ENCODE results near the gene CAMTA1.

The CAMTA1 gene

GRCh38 chr1:7441143-7441841 lies 656.0 kb downstream of the CAMTA1 start:
- H3K36me3 ChIP-seq (ENCODE audit: control insufficient read depth, insufficient read depth, low read length), result no peaks in the 10 kb centered on the region
- no peak overlapping the region for H3K27ac ChIP-seq (ENCODE audit: insufficient read depth, low read depth, low read length, poor library complexity, severe bottlenecking)
- H3K9me3 ChIP-seq (ENCODE audit: control insufficient read depth, low read length), result no peaks in the 10 kb centered on the region
- 94% methylated on average over 16 of the region's 16 CpGs for WGBS, 2 experiments
- no peaks in the 10 kb centered on the region for H3K4me1 ChIP-seq (ENCODE audit: control insufficient read depth, insufficient read depth, low read length)
- no peak overlapping the region for H3K4me3 ChIP-seq (ENCODE audit: insufficient read depth, low read depth, low read length)
- no peaks in the 10 kb centered on the region for H3K27me3 ChIP-seq (ENCODE audit: control insufficient read depth, insufficient read depth, low read length, poor library complexity, severe bottlenecking)

DNA sequence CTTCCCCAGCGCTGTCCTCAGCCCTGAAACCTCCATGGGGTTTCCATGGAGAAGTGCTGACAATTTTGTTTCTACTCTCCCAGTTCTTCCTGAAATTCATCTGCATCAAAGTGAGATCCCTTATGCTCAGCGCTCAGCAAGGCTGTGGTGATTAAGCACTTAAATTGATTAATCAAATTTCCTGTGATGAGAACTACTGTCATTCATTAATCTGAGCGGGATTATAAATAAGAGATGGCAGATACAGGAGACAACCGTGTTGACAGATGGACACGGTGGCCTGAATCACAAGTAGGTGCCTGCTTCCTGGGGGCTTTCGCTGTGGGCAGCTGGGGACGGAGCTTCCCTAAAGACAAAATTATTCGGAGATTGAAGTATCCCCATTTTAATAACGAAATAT lies 656.8 kb downstream of the CAMTA1 start:
- WGBS, 2 experiments, result 95 to 96% methylated on average over 9 of the region's 9 CpGs
- no peak overlapping the region for H3K4me3 ChIP-seq (ENCODE audit: insufficient read depth, low read depth, low read length)
- no peaks in the 10 kb centered on the region for H3K9me3 ChIP-seq (ENCODE audit: control insufficient read depth, low read length)
- H3K36me3 ChIP-seq (ENCODE audit: control insufficient read depth, insufficient read depth, low read length), result no peaks in the 10 kb centered on the region
- no peaks in the 10 kb centered on the region for H3K27me3 ChIP-seq (ENCODE audit: control insufficient read depth, insufficient read depth, low read length, poor library complexity, severe bottlenecking)
- no peak overlapping the region for H3K27ac ChIP-seq (ENCODE audit: insufficient read depth, low read depth, low read length, poor library complexity, severe bottlenecking)
- H3K4me1 ChIP-seq (ENCODE audit: control insufficient read depth, insufficient read depth, low read length), result no peaks in the 10 kb centered on the region

- no peaks in the 10 kb centered on the region for H3K4me1 ChIP-seq (ENCODE audit: control insufficient read depth, insufficient read depth, low read length)
- no peak overlapping the region for H3K4me3 ChIP-seq (ENCODE audit: insufficient read depth, low read depth, low read length)
- H3K27me3 ChIP-seq (ENCODE audit: control insufficient read depth, insufficient read depth, low read length, poor library complexity, severe bottlenecking), result no peaks in the 10 kb centered on the region
- H3K36me3 ChIP-seq (ENCODE audit: control insufficient read depth, insufficient read depth, low read length), result no peaks in the 10 kb centered on the region
- no peaks in the 10 kb centered on the region for H3K9me3 ChIP-seq (ENCODE audit: control insufficient read depth, low read length)
- WGBS, 2 experiments, result 92 to 94% methylated on average over 6 of the region's 6 CpGs
- no peak overlapping the region for H3K27ac ChIP-seq (ENCODE audit: insufficient read depth, low read depth, low read length, poor library complexity, severe bottlenecking)
Measured at GRCh38 chr1:7442918-7443317, 657.7 kb downstream of the CAMTA1 start.

DNA sequence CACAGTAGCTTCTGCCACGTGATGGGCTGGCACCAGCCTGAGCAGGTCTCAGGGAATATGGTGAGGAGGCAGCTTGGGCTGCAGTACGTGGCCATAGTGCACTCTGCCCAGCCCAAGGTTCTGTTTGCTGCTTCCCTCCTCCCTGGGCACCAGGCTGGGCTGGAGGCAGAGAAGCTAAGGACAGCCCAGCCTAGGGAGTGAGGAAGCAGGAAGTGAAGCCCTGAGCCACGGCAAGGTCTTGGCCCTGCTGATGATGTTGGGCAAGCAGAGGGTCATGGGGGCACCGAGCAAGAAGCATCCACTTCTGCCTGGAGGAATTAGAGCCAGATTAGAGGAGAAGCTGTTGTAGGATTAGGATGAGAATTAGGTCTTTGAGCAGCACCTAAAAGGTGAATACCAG lies 659.1 kb downstream of the CAMTA1 start:
- Histone ChIP-seq H3K36me3 (ENCODE audit: control insufficient read depth, insufficient read depth, low read length) (no peaks in the 10 kb centered on the region), H3K27ac (ENCODE audit: insufficient read depth, low read depth, low read length, poor library complexity, severe bottlenecking) (no peak overlapping the region), H3K27me3 (ENCODE audit: control insufficient read depth, insufficient read depth, low read length, poor library complexity, severe bottlenecking) (no peaks in the 10 kb centered on the region), H3K4me1 (ENCODE audit: control insufficient read depth, insufficient read depth, low read length) (no peaks in the 10 kb centered on the region), H3K9me3 (ENCODE audit: control insufficient read depth, low read length) (no peaks in the 10 kb centered on the region), H3K4me3 (ENCODE audit: insufficient read depth, low read depth, low read length) (no peak overlapping the region)
- 91 to 93% methylated on average over 4 of the region's 4 CpGs for WGBS, 2 experiments

- H3K27me3 ChIP-seq (ENCODE audit: control insufficient read depth, insufficient read depth, low read length, poor library complexity, severe bottlenecking), result no peaks in the 10 kb centered on the region
- 88 to 89% methylated on average over 8 to 9 of the region's 9 CpGs for WGBS, 2 experiments
Measured at GRCh38 chr1:7447093-7447492, 661.8 kb downstream of the CAMTA1 start.

DNA sequence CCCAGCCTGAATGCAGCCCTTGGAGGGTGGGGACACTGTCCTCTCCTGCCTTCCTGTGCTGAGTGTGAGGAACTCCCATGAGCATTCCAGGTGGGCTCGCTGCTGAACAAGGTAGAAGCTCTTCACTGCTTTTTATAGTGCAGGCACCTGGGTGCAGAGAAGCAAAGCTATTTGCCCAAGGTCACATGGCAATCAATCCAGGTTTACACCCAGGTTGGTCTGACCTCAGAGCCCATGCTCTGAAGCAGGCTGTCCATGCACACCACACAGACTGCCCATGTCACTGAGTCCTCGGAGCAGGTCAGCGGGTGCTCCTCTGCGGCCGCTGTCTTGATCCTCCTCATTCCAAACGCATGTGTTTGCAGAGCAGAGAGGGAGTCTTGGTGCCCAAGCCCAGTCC lies 662.5 kb downstream of the CAMTA1 start:
- Histone ChIP-seq H3K27me3 (ENCODE audit: control insufficient read depth, insufficient read depth, low read length, poor library complexity, severe bottlenecking) (no peaks in the 10 kb centered on the region), H3K4me1 (ENCODE audit: control insufficient read depth, insufficient read depth, low read length) (no peaks in the 10 kb centered on the region), H3K36me3 (ENCODE audit: control insufficient read depth, insufficient read depth, low read length) (no peaks in the 10 kb centered on the region), H3K27ac (ENCODE audit: insufficient read depth, low read depth, low read length, poor library complexity, severe bottlenecking) (no peak overlapping the region), H3K4me3 (ENCODE audit: insufficient read depth, low read depth, low read length) (no peak overlapping the region), H3K9me3 (ENCODE audit: control insufficient read depth, low read length) (no peaks in the 10 kb centered on the region)
- WGBS, 2 experiments, result 97 to 99% methylated on average over 6 of the region's 6 CpGs

More at GRCh38 chr1:7447093-7447492, 661.8 kb downstream of the CAMTA1 start:
- Histone ChIP-seq H3K4me1 (ENCODE audit: control insufficient read depth, insufficient read depth, low read length) (no peaks in the 10 kb centered on the region), H3K4me3 (ENCODE audit: insufficient read depth, low read depth, low read length) (no peak overlapping the region), H3K36me3 (ENCODE audit: control insufficient read depth, insufficient read depth, low read length) (no peaks in the 10 kb centered on the region), H3K9me3 (ENCODE audit: control insufficient read depth, low read length) (no peaks in the 10 kb centered on the region), H3K27ac (ENCODE audit: insufficient read depth, low read depth, low read length, poor library complexity, severe bottlenecking) (no peak overlapping the region)

DNA sequence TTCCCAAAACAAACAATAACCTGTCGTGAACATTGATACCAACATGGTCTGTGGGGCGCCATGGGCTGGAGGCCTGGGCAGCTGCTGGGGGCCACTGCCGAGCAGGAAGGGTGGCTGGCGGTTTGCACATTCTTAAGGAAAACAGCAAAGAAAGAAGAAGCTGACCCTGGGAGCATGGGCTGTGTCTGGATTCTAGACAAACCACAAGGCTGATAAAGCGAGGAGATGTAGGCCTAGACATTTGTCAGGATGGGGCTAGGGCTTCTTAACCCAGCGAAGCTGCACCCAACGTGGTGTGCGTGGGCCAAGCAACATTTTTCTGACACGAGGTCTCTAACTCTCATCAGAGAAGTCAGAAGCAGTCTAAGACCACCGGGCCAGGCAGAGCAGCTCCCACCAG lies 663.7 kb downstream of the CAMTA1 start:
- 93 to 94% methylated on average over 10 of the region's 10 CpGs for WGBS, 2 experiments

GRCh38 chr1:7449750-7450149 lies 664.5 kb downstream of the CAMTA1 start:
- Histone ChIP-seq H3K4me3 (ENCODE audit: insufficient read depth, low read depth, low read length) (no peak overlapping the region), H3K4me1 (ENCODE audit: control insufficient read depth, insufficient read depth, low read length) (no peaks in the 10 kb centered on the region), H3K27ac (ENCODE audit: insufficient read depth, low read depth, low read length, poor library complexity, severe bottlenecking) (no peak overlapping the region), H3K9me3 (ENCODE audit: control insufficient read depth, low read length) (no peaks in the 10 kb centered on the region), H3K27me3 (ENCODE audit: control insufficient read depth, insufficient read depth, low read length, poor library complexity, severe bottlenecking) (no peaks in the 10 kb centered on the region), H3K36me3 (ENCODE audit: control insufficient read depth, insufficient read depth, low read length) (no peaks in the 10 kb centered on the region)
- WGBS, 2 experiments, result 90% methylated on average over 7 of the region's 7 CpGs

More for the DNA sequence above, 663.7 kb downstream of the CAMTA1 start:
- Histone ChIP-seq H3K4me1 (ENCODE audit: control insufficient read depth, insufficient read depth, low read length) (no peaks in the 10 kb centered on the region), H3K27me3 (ENCODE audit: control insufficient read depth, insufficient read depth, low read length, poor library complexity, severe bottlenecking) (no peaks in the 10 kb centered on the region), H3K36me3 (ENCODE audit: control insufficient read depth, insufficient read depth, low read length) (no peaks in the 10 kb centered on the region), H3K27ac (ENCODE audit: insufficient read depth, low read depth, low read length, poor library complexity, severe bottlenecking) (no peak overlapping the region), H3K9me3 (ENCODE audit: control insufficient read depth, low read length) (no peaks in the 10 kb centered on the region), H3K4me3 (ENCODE audit: insufficient read depth, low read depth, low read length) (no peak overlapping the region)

DNA sequence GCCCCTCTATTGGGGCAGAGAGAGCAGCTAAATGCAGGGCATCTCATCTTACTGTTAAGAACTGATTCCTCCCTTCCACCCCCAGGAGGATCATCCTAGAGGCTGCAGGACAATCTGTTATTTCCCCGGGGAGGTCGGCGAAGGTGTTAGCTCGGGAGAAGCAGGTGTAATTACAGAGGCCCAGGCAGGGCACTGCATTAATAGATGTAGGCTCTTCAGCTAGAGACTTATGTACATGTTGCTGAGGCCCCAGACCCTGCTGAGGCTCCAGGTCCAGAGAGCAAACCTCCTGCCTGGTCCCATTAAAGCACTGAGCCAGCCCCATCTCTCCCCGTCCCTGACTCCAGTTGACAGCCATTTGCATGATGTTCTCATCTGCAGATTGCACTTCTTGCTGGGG lies 665.6 kb downstream of the CAMTA1 start:
- H3K9me3 ChIP-seq (ENCODE audit: control insufficient read depth, low read length), result no peaks in the 10 kb centered on the region
- 80 to 81% methylated on average over 5 of the region's 5 CpGs for WGBS, 2 experiments
- no peaks in the 10 kb centered on the region for H3K36me3 ChIP-seq (ENCODE audit: control insufficient read depth, insufficient read depth, low read length)
- H3K27me3 ChIP-seq (ENCODE audit: control insufficient read depth, insufficient read depth, low read length, poor library complexity, severe bottlenecking), result no peaks in the 10 kb centered on the region
- H3K27ac ChIP-seq (ENCODE audit: insufficient read depth, low read depth, low read length, poor library complexity, severe bottlenecking), result no peak overlapping the region
- H3K4me1 ChIP-seq (ENCODE audit: control insufficient read depth, insufficient read depth, low read length), result no peaks in the 10 kb centered on the region
- no peak overlapping the region for H3K4me3 ChIP-seq (ENCODE audit: insufficient read depth, low read depth, low read length)

- no peak overlapping the region for H3K4me3 ChIP-seq (ENCODE audit: insufficient read depth, low read depth, low read length)
- H3K27ac ChIP-seq (ENCODE audit: insufficient read depth, low read depth, low read length, poor library complexity, severe bottlenecking), result no peak overlapping the region
- no peaks in the 10 kb centered on the region for H3K36me3 ChIP-seq (ENCODE audit: control insufficient read depth, insufficient read depth, low read length)
- 93 to 95% methylated on average over 6 of the region's 6 CpGs for WGBS, 2 experiments
- peaks cover 3% of the 10 kb centered on the region for H3K4me1 ChIP-seq (ENCODE audit: control insufficient read depth, insufficient read depth, low read length)
- no peaks in the 10 kb centered on the region for H3K27me3 ChIP-seq (ENCODE audit: control insufficient read depth, insufficient read depth, low read length, poor library complexity, severe bottlenecking)
- no peaks in the 10 kb centered on the region for H3K9me3 ChIP-seq (ENCODE audit: control insufficient read depth, low read length)
Measured at GRCh38 chr1:7453038-7453437, 667.8 kb downstream of the CAMTA1 start.
